ENCODE data around the gene SRR. TPM values are rescaled to one million over a fixed set of nuclear protein-coding genes. Genes with fewer than 3 reads are reported as not detected.

The SRR gene
- total RNA-seq, 2 experiments from 2014 or later, result 15.4 to 18.3 TPM

DNA sequence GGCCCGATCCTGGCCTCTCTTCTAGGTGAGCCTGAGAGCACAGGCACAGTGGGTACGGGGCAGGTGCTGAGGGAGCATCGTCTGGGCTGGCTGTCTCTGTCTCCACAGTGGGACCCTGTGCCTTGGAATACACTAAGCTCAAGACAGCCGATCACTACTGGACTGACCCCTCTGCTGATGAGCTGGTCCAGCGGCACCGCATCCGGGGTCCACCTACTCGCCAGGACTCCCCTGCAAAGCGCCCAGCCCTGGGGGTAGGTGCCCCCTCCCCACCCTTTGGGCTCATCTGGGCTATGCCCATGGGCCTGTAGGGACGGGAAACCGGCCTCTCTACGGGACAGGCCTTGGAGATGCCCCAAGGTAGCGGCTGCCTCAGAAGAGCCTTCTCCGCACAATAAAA is 59.1 kb downstream of the SRR start:
- Mint-ChIP-seq H3K27me3 (no peaks in the 10 kb centered on the region), H3K4me1 (no peaks in the 10 kb centered on the region), H3K36me3 (ENCODE audit: low read depth) (peaks cover 3% of the 10 kb centered on the region), H3K27ac (no peak overlapping the region), H3K4me3 (no peak overlapping the region), H3K9me3 (ENCODE audit: low read depth) (no peaks in the 10 kb centered on the region)
- ATAC-seq (no peak), DNase-seq (no peak)
- POLR2A ChIA-PET, result no interaction called here
- CTCF ChIA-PET, result interaction anchor here (1.7 to 2.0 kb wide), 2 partner anchors 20 to 53 kb away, joined by 4 to 5 read pairs; no protein-coding TSS in a partner anchor
- intact Hi-C loops (cut with DNase I, micrococcal nuclease), result no loop called here

DNA sequence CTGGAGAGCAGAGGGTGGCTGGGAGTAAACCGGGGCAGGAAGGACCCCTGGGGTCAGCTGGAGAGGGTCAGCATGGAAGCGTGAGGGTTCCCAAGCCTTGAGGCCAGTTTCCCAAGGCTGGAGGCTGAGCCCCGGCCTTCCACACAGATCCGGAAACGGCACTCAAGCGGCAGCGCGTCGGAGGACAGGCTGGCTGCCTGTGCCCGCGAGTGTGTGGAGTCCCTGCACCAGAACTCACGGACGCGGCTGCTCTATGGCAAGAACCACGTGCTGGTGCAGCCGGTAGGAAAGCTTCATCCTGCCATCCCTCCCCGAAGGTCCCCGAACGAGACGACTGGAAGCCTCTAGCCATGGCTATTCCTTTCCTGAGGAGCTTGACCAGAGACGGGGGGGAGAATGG is 59.6 kb downstream of the SRR start:
- no peaks in the 10 kb centered on the region for H3K9me3 Mint-ChIP-seq (ENCODE audit: low read depth)
- CTCF ChIA-PET, result interaction anchor here (1.7 to 2.0 kb wide), 2 partner anchors 19 to 53 kb away, joined by 4 to 5 read pairs; no protein-coding TSS in a partner anchor
- no peaks in the 10 kb centered on the region for H3K4me1 Mint-ChIP-seq

GRCh38 chr17:2363851-2364762 is 60.4 kb downstream of the SRR start:
- ATAC-seq, result no peak
- POLR2A ChIA-PET, result interaction anchor here (0.5 kb wide), 1 partner anchor 46 kb away, joined by 9 read pairs; no protein-coding TSS in a partner anchor

More for the DNA sequence above, 59.6 kb downstream of the SRR start:
- POLR2A ChIA-PET, result no interaction called here
- H3K4me3 Mint-ChIP-seq, result no peak overlapping the region
- peaks cover 3% of the 10 kb centered on the region for H3K36me3 Mint-ChIP-seq (ENCODE audit: low read depth)
- no peak overlapping the region for H3K27ac Mint-ChIP-seq
- no peak for DNase-seq
- H3K27me3 Mint-ChIP-seq, result no peaks in the 10 kb centered on the region
- ATAC-seq, result no peak
- intact Hi-C loops (cut with DNase I, micrococcal nuclease), result no loop called here

DNA sequence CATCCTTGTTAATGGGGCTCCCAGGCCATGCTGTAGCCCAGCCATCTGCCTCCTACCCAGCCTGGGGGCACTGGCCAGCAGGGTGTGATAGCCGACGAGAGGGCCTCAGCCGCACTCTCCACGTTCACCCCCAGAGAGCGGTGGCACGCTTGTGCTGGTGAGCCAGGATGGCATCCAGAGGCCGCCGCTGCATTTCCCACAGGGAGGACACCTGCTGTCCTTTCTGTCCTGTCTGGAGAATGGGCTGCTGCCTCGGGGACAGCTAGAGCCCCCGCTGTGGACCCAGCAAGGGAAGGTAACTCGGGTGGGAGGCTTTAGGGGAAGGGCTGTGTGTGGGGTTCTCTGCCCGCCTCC is 61.0 kb downstream of the SRR start:
- ChIA-PET CTCF (interaction anchor here (1.2 to 1.7 kb wide), 2 partner anchors 11 to 51 kb away, joined by 5 read pairs; no protein-coding TSS in a partner anchor), POLR2A (interaction anchor here (0.5 kb wide), 1 partner anchor 47 kb away, joined by 9 read pairs; no protein-coding TSS in a partner anchor)
- no peak overlapping the region for H3K27ac Mint-ChIP-seq
- H3K4me1 Mint-ChIP-seq, result no peaks in the 10 kb centered on the region
- H3K27me3 Mint-ChIP-seq, result no peaks in the 10 kb centered on the region
- no peaks in the 10 kb centered on the region for H3K9me3 Mint-ChIP-seq (ENCODE audit: low read depth)
- no peak for ATAC-seq
- intact Hi-C loops (cut with DNase I, micrococcal nuclease), result no loop called here
- no peak overlapping the region for H3K4me3 Mint-ChIP-seq
- H3K36me3 Mint-ChIP-seq (ENCODE audit: low read depth), result peaks cover 3% of the 10 kb centered on the region
- DNase-seq, result no peak

More at GRCh38 chr17:2363851-2364762, 60.4 kb downstream of the SRR start:
- no peak for DNase-seq
- intact Hi-C loops (cut with DNase I, micrococcal nuclease), result no loop called here
- Mint-ChIP-seq H3K9me3 (ENCODE audit: low read depth) (no peaks in the 10 kb centered on the region), H3K27me3 (no peaks in the 10 kb centered on the region), H3K4me1 (no peaks in the 10 kb centered on the region), H3K36me3 (ENCODE audit: low read depth) (peaks cover 3% of the 10 kb centered on the region), H3K4me3 (no peak overlapping the region), H3K27ac (no peak overlapping the region)
- CTCF ChIA-PET, result interaction anchor here (1.7 to 2.0 kb wide), 2 partner anchors 18 to 52 kb away, joined by 4 to 5 read pairs; no protein-coding TSS in a partner anchor

- intact Hi-C loops (cut with DNase I, micrococcal nuclease), result no loop called here
- ATAC-seq (no peak), DNase-seq (no peak)
- Mint-ChIP-seq H3K4me1 (no peaks in the 10 kb centered on the region), H3K36me3 (ENCODE audit: low read depth) (peaks cover 3% of the 10 kb centered on the region), H3K4me3 (no peak overlapping the region), H3K9me3 (ENCODE audit: low read depth) (no peaks in the 10 kb centered on the region), H3K27me3 (no peaks in the 10 kb centered on the region), H3K27ac (no peak overlapping the region)
- CTCF ChIA-PET, result interaction anchor here (1.2 to 1.7 kb wide), 3 partner anchors 12 to 51 kb away, joined by 4 to 5 read pairs (median 5); no protein-coding TSS in a partner anchor
- POLR2A ChIA-PET, result no interaction called here
These were observed 61.4 kb downstream of the SRR start for GRCh38 chr17:2365132-2365531.

DNA sequence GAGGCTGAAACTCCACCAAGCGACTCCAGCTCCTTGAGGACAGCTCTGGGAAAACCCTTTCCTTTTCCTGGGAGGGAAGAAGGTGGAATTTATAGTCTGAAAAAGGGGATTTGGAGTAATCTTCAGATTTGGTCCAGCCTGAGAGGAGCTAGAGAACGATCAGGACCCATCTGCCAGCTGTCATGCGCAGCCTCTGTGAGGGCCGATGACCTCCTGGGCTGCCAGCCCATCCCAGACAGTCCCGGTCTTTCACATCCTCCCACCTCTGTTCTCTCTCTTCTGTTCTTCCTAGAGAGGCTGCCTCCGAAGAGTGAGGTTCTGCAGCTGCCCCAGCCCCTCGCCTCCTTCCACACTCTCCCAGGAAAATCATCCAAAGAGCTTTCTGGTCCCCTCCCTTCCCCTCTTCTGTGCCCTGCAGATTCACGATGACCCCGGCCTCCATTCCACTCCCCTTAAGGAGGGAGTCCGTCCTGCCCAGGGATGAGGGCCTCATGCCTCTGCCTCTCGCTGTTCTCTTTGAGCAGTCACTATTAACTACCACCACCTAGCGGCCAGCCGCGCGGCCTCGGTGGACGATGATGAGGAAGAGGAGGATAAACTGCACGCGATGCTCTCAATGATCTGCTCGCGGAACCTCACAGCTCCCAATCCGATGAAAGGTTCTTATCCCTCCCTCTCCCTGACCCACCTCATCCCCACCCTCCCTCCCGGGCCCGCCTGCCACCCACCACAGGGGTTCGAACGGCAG is 63.2 kb downstream of the SRR start:
- intact Hi-C loops (cut with DNase I, micrococcal nuclease), result no loop called here

DNA sequence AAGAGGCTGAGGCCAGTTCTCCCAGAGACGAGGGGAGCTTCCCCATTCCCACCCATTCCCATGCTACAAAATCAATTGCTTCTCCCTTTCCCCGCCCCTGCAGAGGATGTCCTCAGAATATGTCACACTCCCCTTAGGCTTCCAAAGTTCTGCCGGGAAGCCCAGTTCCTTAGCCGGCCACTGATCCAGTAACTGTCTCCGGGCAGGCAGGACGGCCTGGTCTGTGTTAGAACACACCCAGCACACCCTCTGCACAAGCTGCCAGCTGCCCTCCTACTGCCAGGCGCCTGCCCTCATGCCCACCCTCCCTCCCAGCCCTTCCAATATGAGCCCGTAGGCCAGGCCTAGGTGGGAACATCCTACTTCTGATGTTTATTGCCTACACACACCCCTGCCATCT is 64.6 kb downstream of the SRR start:
- intact Hi-C loops (cut with DNase I, micrococcal nuclease), result no loop called here
- H3K4me1 Mint-ChIP-seq, result no peaks in the 10 kb centered on the region
- H3K4me3 Mint-ChIP-seq, result no peak overlapping the region
- no peak overlapping the region for H3K27ac Mint-ChIP-seq
- ATAC-seq (no peak), DNase-seq (no peak)
- H3K36me3 Mint-ChIP-seq (ENCODE audit: low read depth), result no peaks in the 10 kb centered on the region
- CTCF ChIA-PET, result interaction anchor here (0.6 to 5.2 kb wide), 3 partner anchors 14 to 276 kb away, joined by 3 to 31 read pairs (median 7); no protein-coding TSS in a partner anchor
- no peaks in the 10 kb centered on the region for H3K9me3 Mint-ChIP-seq (ENCODE audit: low read depth)
- POLR2A ChIA-PET, result interaction anchor here (0.6 kb wide), 1 partner anchor 73 kb away, joined by 3 read pairs; no protein-coding TSS in a partner anchor
- no peaks in the 10 kb centered on the region for H3K27me3 Mint-ChIP-seq

More for the DNA sequence above, 63.2 kb downstream of the SRR start:
- DNase-seq (no peak), ATAC-seq (no peak)
- H3K4me1 Mint-ChIP-seq, result no peaks in the 10 kb centered on the region
- no peaks in the 10 kb centered on the region for H3K9me3 Mint-ChIP-seq (ENCODE audit: low read depth)
- no peak overlapping the region for H3K4me3 Mint-ChIP-seq
- H3K27me3 Mint-ChIP-seq, result no peaks in the 10 kb centered on the region
- ChIA-PET CTCF (interaction anchor here (1.6 to 5.2 kb wide), 3 partner anchors 15 to 49 kb away, joined by 4 to 31 read pairs (median 7); no protein-coding TSS in a partner anchor), POLR2A (no interaction called here)
- H3K36me3 Mint-ChIP-seq (ENCODE audit: low read depth), result peaks cover 3% of the 10 kb centered on the region
- H3K27ac Mint-ChIP-seq, result no peak overlapping the region

DNA sequence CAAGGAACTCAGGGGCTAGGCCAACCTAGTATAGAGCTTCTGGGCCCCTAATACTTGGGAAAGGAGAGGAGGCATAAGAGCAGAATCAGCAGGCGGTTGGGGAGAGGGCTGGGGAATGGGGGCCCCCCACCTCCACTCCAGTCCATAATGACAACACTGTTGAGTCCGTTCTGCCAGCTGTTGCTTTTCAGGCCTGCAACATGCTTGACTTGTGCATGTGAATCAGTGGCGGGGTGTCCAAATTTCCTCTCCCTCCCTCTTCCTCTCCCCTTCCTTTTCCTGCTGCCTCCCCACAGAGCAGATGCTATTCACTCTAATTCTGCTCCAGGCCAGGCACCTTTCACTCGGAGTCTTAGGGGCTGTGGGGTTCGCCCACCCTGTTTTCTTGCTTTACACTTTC is 65.3 kb downstream of the SRR start:
- DNase-seq, result no peak
- Mint-ChIP-seq H3K27ac (no peak overlapping the region), H3K36me3 (ENCODE audit: low read depth) (no peaks in the 10 kb centered on the region), H3K9me3 (ENCODE audit: low read depth) (no peaks in the 10 kb centered on the region), H3K4me3 (no peak overlapping the region), H3K27me3 (no peaks in the 10 kb centered on the region), H3K4me1 (no peaks in the 10 kb centered on the region)
- no peak for ATAC-seq
- intact Hi-C loops (cut with DNase I, micrococcal nuclease), result no loop called here
- CTCF ChIA-PET, result interaction anchor here (1.5 to 5.2 kb wide), 3 partner anchors 13 to 47 kb away, joined by 5 to 31 read pairs (median 7); no protein-coding TSS in a partner anchor
- POLR2A ChIA-PET, result no interaction called here

- intact Hi-C loops (cut with DNase I, micrococcal nuclease), result no loop called here
- Mint-ChIP-seq H3K9me3 (ENCODE audit: low read depth) (no peaks in the 10 kb centered on the region), H3K27ac (no peak overlapping the region), H3K27me3 (no peaks in the 10 kb centered on the region), H3K36me3 (ENCODE audit: low read depth) (no peaks in the 10 kb centered on the region), H3K4me1 (no peaks in the 10 kb centered on the region), H3K4me3 (no peak overlapping the region)
- ChIA-PET CTCF (interaction anchor here (1.5 to 5.2 kb wide), 2 partner anchors 12 to 47 kb away, joined by 5 to 31 read pairs; no protein-coding TSS in a partner anchor), POLR2A (no interaction called here)
- ATAC-seq (no peak), DNase-seq (no peak)
These were observed 65.9 kb downstream of the SRR start for GRCh38 chr17:2369551-2370210.

DNA sequence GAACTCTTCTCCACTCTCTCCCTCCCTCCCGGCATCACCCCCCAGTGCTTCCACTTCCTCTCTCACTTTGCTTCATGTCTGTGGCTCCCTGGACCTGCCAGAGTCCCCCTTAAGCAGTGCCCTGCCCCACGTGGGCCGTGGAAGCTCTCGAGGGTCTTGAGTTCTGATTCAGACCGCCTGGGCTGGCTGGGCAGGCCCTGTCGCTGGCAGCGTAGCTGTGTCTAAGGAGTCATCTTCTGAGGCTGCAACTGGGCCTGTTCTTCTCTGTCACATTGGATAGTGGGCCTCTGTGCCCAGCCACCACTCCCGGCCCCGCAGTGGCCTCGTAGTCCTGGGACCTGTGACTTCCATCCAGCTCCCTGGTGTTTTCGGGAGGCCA is 66.5 kb downstream of the SRR start:
- Mint-ChIP-seq H3K36me3 (ENCODE audit: low read depth) (no peaks in the 10 kb centered on the region), H3K4me1 (no peaks in the 10 kb centered on the region), H3K9me3 (ENCODE audit: low read depth) (no peaks in the 10 kb centered on the region), H3K4me3 (no peak overlapping the region), H3K27me3 (no peaks in the 10 kb centered on the region), H3K27ac (no peak overlapping the region)
- ChIA-PET CTCF (interaction anchor here (1.5 to 5.2 kb wide), 2 partner anchors 12 to 46 kb away, joined by 5 to 31 read pairs; no protein-coding TSS in a partner anchor), POLR2A (no interaction called here)
- ATAC-seq (no peak), DNase-seq (no peak)
- intact Hi-C loops (cut with DNase I, micrococcal nuclease), result no loop called here

All from activated CD4-positive, alpha-beta T cell treated with anti-CD3 and anti-CD28 coated beads for 36 hours (primary cell).